GM21360 (cell line): ENCODE data around the gene C19orf85.

ENCODE experiments used
- ATAC-seq: cut with Tn5 transposase; IDR thresholded peaks from one replicate; pipeline ENCODE4 v1.9.1; 2021; ENCODE audit warnings: mild to moderate bottlenecking, moderate library complexity; ENCODE audit not compliant: unreplicated experiment

The C19orf85 gene

DNA sequence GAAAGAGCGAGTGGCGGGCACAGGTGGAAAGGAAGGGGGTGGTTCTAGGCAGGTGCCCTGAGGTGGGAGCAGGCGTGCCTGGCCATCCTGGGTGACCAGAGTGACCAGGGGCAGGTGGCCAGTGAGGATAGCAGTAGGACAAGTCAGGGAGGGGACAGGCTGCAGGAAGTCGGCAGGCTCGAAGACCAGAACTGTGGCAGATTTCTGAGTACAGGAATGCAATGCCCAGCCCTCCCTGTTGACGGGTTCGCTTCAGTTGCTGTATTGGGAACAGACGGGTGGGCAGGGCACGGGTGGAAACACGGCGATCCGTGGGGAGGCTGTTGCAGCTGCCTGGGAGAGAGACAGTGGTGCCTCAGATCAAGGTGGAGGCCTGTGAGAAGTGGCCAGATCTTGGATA, 13.8 kb upstream of the C19orf85 start:
- no peak for ATAC-seq

DNA sequence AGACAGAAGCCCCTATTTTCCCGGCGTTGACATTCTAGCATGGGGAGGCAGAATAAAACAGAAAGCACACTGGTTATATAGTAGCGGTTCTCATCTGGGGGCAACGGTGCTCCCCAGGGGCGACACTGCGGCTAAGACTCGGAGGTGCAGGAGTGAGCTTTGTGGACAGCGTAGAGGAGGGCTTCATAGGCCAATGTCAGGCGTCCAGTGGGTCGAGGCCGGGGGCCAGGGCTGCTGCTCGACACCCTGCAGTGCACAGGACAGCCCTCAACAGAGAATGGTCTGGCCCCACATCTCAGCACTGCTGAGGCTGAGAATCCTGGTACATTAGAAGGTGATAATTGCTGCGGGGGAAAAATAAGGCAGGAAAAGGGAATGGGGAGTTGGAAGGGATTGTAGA, 13.4 kb upstream of the C19orf85 start:
- ATAC-seq = no peak

DNA sequence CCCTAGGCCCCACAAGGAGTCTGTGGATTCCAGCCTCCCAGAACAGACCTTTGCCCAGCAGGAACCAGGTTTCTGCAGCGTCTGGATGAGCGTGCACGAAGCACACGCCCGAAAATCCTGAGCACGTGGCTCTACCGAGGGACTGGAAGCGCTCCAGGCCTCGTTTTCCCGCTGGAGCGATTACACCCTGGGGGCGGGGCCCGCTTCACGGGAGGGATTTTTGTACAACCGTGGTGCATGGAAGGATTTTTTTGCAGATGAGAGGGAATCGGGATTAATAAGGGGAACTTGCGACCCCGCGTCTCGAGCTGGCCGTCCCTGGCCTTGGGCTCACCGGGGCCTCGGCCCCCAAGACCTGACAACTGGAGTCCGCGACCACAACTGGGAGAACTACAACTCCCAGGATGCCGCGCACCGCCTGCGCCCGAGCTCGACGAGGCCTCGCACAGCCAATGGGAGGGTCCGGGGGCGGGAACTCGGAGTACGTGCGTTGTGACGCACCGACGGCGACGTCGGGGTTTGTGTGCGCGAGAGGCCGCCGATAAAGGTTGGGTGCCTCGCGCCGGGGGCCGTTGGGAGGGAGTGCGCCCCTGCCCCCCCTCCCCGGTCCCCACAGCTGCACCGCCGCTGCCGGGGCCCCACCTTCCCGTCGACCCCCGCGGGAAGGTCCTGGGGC, 11.7 kb upstream of the C19orf85 start, which contains the start of gene ZNF628:
Gene ZNF628 (plus strand): TSS at position 518 of the 676 bp plus-strand sequence. CDS start 3,294 bp downstream, outside the sequence.
- ATAC-seq = peak; percentile 89

DNA sequence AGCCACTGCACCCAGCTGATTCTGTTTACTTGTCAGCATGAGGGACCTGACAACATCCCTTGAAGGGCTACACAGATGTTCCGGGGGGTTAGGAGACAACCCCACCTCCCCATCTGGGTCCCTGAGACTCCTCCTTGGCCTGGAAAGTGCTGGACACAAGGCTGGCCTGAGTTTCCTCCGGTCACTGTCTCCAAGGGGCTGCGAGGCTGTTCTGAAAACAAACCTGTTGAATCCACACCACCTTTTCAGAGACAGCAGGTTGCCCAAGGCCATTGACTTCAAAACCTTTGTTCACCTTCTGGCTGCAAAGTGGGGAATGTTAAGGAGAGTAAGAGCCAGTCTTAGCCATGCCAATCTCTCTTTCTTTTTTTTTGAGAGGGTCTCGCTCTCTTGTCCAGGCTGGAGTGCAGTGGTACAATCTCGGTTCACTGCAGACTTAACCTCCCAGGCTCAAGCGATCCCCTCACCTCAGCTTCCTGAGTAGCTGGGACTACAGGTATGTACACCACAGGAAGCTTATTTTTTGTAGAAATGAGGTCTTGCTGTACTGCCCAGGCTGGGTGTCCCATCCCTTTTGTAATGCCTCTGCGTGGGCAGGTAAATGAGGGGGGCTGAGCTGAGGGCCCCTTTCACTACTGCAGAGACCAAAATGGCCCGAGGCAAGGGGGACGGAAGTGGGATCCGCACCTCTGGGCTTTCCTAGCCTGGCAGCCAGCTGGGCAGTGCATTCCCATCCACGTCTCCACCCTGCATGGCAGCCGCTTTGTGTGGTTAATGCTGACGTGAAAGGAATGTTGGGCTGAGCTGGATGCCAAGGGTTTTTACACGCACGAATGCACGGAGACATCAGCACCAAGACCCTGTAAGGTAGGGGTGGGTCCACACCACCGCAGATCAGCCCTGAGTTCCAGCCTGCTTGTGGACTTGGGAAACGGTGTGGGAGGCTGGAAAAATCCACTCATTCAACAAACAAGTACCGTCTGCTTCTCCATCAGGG, 10.0 kb upstream of the C19orf85 start:
- ATAC-seq = no peak

DNA sequence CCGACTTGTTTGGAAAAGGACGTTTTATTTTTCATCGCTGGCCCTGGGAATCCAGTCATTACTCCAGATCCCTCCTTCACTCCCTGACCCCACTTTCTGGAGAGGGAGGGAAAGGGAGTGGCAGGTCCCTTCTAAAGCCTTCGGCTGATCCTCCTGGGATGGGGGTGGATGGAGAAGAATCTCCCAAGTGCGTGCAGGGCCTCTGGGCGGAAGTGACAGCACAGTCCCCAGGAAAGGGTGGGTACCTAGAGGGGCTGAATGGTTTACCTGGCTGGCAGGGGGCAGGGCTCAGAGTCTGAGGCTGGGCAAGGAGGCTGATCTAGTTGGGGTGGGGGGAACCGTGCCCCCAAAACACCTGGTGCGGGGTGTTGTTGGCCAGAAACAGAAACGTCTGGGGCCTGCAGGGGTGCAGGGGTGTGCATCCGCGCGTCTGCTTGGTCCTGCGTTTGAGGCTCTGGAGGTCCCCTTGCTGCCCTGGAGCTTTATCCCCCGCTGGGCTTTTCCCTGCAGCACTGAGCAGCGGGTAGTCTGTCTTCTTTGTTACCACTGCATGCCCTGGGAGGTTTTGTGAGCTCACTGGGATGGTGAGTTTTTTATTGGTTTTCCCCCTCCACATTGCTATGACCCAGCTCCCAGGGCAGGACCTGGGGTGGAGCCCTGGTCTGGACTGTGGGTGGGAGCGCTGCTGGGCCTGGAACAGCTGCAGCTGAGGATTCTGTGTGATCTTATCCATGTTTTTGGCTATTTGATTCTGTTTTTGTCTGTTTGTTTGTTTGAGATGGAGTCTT, 8.9 kb upstream of the C19orf85 start:
- ATAC-seq = no peak

DNA sequence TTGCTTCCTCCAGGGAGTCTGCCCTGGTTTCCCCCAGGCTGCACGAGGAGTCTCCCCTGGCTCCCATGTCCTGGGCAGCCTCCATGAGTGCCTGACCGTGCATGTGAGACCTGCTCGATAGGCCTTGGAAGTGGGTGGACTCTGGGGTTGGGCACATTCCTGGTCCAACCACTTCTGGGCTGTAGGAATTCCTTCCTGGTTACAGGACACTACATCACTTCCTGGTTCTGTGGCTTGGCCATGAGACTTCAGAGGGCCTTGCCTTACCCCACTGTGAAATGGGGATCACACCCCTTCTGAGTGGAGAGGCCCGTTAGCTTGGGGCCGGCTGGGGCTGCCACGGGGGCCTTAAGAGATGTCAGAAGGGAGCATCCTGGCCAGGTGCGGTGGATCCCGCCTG, 7.9 kb upstream of the C19orf85 start:
- no peak for ATAC-seq

DNA sequence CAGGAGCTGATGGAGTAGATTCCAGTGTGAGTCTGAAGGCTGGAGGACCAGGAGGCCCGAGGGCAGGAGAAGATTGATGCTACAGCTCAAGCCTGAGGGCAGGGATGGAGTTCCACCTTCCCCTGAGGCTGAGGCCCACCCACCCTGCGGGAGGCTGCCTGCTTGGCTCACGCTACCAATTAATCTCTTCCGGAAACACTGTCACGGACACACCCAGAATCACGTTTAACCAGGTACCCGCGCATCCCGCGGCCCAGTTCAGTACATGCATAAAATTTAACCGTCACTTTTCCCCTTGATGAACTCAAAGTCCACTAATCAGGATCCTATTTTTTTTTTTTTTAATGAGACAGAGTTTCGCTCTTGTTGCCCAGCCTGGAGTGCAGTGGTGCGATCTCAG, 6.7 kb upstream of the C19orf85 start:
- ATAC-seq = no peak

DNA sequence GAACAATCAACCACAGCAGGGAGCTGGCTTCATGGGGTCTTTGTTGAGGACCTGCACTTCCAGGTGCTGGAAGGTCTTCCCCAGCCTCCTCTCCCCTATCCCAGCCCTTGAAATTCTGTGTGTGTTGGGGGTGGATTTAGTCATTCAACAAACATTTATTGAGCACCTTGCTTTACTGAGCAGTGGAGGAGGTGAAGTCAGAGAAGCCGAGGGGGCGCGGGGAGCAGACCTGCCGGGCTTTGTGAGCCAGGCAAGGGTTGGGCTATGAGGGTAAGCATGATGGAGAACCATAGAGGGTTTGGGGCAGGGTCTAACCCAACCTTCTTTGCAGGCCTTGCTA, 3.5 kb upstream of the C19orf85 start:
- peak; percentile 15 for ATAC-seq

DNA sequence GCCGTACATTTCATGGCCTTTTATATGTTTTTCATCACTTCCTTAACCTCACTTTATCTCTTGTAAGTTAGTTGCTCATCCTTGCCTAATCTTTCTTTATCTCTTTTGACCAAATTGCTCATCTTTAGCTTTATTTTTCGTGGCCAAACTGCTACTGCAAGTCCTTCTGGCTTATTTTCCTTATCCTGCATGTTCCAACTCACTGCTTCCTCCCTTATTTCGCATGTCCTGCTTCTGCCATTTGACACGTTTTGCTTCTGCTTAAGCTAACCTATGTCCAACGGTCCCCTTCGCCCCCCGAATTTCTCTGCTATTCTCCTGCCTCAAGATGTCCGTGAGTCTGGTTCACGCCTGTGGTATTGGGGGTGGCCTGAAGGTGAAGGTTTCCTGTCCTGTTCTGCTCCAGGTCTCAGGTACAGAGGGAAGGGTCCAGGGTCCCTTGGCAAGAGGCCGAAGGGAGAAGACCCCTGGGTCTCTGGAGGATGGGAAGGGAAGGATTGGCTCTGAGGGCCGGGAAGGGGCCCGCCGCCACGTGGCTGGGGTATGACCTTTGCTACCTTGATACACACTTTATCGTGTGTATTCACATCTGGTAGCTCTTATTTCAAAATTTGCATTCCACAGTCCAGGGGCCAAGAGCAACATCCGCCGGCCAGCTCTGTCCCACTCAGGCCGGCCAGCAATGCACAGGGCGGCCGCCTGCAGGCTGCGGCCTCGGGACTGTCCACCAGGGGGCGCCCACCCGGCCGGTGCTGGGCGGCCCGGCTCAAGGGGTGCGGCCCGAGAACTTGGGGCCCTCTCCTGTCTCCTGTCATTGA, 2.9 kb upstream of the C19orf85 start:
- ATAC-seq = peak; percentile 68

DNA sequence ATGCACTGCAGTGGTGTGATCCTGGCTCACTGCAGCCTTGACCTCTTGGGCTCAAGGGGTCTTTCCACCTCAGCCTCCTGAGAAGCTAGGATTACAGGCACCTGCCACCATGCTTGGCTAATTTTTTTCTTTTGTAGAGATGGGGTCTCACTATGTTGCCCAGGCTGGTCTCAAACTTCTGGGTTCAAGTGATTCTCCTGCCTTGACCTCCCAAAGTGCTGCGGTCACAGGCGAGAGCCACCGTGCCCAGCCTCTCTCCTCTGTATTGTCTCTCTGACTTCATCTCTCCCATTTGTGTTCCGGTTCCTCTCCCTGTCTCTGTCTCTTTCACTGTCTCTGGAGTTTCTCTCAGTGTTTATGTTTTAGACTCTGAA, 1.7 kb upstream of the C19orf85 start:
- ATAC-seq = no peak

DNA sequence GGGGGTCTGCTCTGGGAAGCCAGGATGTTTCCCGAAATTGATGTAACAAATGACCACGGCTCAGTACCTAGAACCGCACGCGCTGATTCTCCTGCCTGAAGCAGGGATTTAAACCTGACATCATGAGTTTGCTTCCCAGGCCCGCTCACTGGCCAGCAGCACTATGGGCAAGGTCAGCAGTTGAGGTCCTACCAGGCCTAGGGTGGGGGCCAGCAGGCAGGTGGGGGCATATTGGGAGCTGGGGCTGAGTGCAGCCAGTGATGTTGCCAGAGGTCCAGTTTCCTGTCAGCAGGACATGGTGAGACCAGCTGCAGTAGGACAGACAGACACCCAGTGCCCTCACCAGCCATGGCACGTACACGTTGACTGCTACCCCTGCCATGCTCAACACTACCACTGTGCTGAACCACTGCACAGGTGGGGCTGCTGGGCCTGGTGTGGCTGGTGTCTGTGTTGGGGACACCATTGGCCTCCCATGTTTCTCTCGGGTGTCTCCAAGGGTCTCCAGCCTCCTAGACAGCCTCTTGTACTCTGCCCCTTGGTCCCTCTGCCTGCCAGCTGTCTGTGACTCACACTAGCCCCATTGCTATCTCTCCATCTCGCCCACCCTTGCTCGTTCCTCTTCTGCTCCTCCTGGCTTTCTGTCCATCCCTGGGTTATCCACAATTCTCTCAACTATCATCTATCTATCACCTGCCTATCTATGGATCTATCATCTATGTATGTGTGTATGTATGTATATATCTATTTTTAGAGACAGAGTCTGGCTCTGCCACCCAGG, 1.1 kb upstream of the C19orf85 start:
- ATAC-seq = no peak

DNA sequence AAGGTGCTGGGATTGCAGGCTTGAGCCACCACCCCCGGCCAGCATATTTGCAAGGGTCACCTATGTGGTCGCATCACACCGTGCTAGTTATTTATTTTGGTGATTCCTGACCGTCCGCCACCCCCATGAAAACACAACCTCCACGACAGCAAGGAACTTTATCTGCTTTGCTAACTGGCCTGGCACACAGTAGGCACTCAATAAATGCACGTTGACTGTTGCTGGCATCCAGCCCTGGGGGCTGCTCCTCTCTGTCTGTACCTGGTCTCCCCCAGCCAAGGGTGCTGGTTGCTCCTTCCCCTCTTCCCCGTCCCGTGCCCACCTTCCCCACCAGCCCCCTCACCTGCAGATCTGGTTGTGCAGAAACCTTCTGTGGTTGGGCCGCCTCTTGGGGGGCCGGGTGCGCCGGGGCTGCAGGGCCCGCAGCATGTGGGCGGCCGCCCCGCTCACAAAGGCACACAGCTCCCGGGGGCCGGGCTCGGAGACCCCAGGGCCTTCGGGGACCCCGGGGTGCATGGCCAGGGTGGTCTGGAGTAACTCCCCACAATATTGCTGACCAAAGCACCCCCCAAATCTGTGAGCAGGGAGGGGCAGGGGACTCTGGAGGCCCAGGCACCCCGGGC, 401 bp downstream of the C19orf85 start:
- ATAC-seq = no peak

DNA sequence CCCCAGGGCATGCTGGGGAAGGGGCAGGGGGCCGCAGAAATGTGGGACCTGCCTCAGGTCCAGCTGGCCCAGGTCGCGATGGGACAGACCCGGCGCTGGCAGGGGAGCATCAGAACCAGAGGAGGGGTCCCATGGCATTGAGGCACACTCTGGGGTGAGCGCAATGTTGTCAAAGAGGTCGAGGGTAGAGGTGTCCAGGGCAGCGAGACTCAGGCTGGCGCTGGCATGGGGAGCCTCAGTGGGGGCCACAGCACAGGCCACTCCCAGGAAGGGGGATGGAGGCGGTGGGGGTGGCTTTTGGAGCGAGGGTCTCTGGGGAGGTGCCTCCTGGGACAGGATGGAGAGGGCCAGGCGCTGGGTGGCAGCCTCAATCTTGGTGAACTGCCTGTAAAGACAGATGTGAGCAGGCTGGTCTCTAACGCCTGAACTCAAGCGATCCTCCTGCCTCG, 944 bp downstream of the C19orf85 start:
- no peak for ATAC-seq

DNA sequence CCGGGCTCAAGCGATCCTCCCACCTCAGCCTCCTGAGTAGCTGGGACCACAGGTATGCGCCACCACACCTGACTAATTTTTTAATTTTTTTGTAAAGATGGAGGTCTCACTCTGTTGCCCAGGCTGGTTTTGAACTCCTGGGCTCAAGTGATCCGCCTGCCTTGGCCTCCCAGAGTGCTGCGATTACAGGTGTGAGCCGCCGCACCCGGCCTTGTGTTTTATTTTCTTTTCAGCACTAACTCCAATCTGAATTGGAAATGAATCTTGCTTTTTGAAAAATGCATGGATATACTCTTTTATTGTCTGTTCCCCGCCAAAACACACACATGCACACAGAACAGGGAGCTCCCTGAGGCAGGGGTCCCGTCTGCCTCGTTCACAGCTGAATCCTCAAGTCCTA, 1.8 kb downstream of the C19orf85 start:
- ATAC-seq = no peak

DNA sequence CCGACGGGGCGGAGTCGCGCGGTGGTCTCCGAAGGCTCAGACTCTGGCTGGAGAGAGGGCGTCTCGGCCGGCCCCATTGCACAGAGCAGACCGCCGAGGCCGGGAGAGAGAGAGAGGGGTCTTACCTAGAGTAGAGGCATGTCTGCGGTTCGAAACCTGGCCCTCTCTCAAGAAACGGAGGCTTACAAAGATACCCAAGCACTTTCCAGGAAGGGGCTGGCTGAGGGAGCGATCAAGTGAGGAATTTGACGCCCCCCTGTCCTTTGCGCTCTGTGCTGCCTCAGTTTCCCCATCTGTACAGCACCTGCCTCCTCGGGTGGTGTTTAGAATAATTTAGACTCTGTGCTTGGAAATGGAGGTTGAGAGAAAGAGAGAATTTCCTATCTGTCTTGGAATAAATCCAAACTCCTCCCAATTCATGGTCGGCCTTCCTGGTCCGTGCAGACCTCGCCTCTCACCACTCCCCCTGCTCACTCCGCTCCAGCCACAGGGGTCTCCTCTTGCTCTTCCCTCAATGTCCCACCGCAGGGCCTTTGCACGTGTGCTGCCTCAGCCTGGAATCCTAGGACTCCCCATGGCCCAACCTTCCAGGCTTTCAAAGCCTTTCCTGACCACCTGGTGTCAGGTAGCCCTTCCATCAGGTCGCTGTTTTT, 2.5 kb downstream of the C19orf85 start:
- ATAC-seq = no peak

DNA sequence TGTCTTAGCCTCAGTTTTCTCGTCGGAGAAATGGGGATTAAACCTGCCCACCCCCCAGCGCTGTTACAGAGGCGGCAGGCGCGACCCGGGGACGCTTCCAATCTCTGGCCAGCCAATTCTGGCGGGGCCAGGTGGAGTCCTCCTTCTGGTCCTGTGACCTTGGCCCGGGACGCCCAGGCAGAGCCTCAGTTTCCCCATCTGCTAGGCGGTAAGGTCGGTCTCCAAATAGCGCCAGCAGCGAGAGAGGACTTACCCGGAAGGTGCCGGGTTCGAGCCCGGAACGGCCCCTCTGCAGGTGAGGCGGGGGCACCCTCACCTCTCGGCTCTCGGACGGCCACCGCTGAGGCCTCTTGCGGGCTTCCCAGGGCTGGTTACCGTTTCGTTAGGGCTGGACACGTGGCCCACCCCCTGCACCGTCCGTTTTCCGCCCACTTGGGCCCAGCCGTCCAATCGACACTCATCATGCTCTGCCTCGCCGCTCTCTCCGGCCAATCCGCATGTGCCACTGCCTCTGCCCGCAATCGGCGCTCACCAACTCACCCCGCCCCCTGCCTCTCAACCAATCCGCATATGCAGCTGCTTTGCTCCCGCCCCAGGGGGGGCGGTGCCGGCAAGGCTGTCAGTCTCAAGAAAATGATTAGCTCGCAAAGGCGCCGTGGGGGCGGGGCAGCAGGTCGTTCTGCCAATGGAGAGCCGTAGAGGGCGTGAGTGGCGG, 3.1 kb downstream of the C19orf85 start, which contains the start of gene ISOC2:
Gene ISOC2 (minus strand): TSS at position 384 of the 715 bp plus-strand sequence. CDS start 5,156 bp downstream, outside the sequence.
- peak; percentile 85 for ATAC-seq

DNA sequence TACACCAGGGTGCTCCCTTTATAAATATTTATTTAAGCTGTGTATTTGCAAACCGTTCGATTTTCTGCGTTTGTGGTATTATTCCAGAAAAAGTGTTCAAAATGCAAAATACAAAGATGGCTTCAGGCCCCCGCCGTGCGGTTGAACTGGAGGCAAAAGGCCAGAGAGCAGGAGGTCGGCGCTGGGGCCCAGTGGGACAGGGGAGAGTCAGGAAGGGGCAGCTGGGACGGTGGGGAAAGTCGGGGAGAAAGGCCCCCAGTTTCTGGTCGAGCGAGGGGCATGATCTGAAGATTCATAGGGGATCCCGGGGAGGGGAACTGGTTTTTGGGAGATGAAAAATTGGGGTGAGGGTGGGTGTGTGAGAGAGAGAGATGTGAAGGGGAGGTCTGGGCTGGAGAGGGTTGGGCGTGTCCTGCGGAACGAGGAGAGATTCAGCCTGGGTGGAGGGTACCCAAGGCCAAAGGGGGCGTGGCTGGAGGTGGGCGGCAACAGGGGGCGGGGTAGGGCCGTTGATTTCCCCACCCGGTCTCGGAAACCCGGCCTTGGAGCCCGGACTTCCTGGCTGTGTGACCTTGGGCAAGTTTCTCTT, 3.8 kb downstream of the C19orf85 start:
- ATAC-seq = no peak
